Left hindlimb (tissue), 1 donor: ENCODE results near the gene ZBTB16.

ENCODE experiments used
- DNase-seq: peaks from one replicate; pipeline ENCODE4 v3.0.0-alpha.2; 2018

ZBTB16 gene

GRCh38 chr11:114250993-114251814 lies 191.7 kb downstream of the ZBTB16 start:
- no peak for DNase-seq

- DNase-seq: no peak
Observed at GRCh38 chr11:114251815-114252337, 192.4 kb downstream of the ZBTB16 start.

- no peak for DNase-seq
Observed at GRCh38 chr11:114252767-114253166, 193.3 kb downstream of the ZBTB16 start.

GRCh38 chr11:114253771-114254170 lies 194.3 kb downstream of the ZBTB16 start:
- DNase-seq: no peak

GRCh38 chr11:114254571-114255146 lies 195.1 kb downstream of the ZBTB16 start:
- DNase-seq: no peak

- no peak for DNase-seq
Observed at GRCh38 chr11:114255289-114255688, 195.8 kb downstream of the ZBTB16 start.

- DNase-seq: no peak
Observed at GRCh38 chr11:114256176-114256966, 196.9 kb downstream of the ZBTB16 start.

- no peak for DNase-seq
Observed at GRCh38 chr11:114256967-114257286, 197.4 kb downstream of the ZBTB16 start.

- no peak for DNase-seq
Observed at GRCh38 chr11:114257621-114258558, 198.4 kb downstream of the ZBTB16 start.

- DNase-seq: no peak
Observed at GRCh38 chr11:114258696-114259095, 199.2 kb downstream of the ZBTB16 start.

- DNase-seq: no peak
Observed at GRCh38 chr11:114259124-114259526, 199.6 kb downstream of the ZBTB16 start.

- DNase-seq: no peak
Observed at GRCh38 chr11:114259551-114259983, 200.1 kb downstream of the ZBTB16 start.

- DNase-seq: no peak
Observed at GRCh38 chr11:114260077-114260476, 200.6 kb downstream of the ZBTB16 start.

- DNase-seq: no peak
Observed at GRCh38 chr11:114260483-114260882, 201.0 kb downstream of the ZBTB16 start.

GRCh38 chr11:114261791-114262190 lies 202.3 kb downstream of the ZBTB16 start:
- no peak for DNase-seq

- DNase-seq: no peak
Observed at GRCh38 chr11:114262681-114263512, 203.4 kb downstream of the ZBTB16 start.

GRCh38 chr11:114263513-114264170 lies 204.1 kb downstream of the ZBTB16 start:
- DNase-seq: no peak

- DNase-seq: no peak
Observed at GRCh38 chr11:114264381-114264780, 204.9 kb downstream of the ZBTB16 start.

GRCh38 chr11:114265122-114265878 lies 205.8 kb downstream of the ZBTB16 start:
- no peak for DNase-seq

GRCh38 chr11:114269498-114269897 lies 210.0 kb downstream of the ZBTB16 start:
- no peak for DNase-seq
